Measurements from ENCODE around the gene GPR161. TPM values are rescaled to one million over a fixed set of nuclear protein-coding genes. Genes with fewer than 3 reads are reported as not detected.

Gene GPR161
- total RNA-seq, 1 experiment from 2014 or later = 2.4 TPM

DNA sequence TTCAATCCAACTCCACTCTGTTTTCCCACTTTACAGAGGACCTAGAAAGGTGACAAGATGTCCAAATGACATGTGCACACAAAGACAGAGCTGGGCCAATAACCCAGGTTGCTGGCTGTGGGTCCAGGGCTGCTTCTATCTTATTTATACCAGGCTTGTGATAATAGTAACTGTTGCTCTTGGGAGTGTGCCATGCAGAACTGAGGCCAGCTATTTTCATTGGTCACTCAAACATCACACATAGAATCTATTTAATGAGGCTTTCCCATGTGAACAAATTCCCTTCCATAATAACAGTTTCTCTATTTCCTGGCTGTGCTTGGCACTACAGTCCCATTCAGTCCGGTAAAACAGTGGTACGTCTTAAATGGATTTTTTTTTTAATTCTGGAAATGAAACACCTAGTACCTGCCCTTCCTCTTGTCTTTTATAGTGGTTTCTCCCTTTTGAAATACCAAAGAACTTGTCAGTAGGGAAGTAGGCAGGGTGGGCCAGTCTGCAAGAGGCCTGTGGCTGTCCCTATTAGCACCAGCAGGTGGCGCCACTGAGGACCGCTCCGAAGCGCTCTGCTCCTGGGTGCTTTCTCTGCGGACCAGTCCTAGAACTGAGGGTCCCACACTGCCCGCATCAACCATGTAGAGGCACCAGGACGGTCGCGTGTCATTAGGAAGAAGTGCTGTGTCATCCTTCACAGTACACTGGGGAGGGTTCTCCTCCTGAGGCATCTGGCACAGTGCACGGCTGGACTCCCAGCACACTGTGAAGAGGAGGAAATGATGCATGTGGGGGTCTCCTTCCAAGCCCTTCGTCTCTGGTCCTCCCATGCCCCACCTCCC is 52.1 kb downstream of the GPR161 start:
- Histone ChIP-seq H3K36me3 (ENCODE audit: control insufficient read depth, insufficient read depth, low read length) (no peaks in the 10 kb centered on the region), H3K9me3 (ENCODE audit: control insufficient read depth, insufficient read depth, low read depth, low read length) (no peaks in the 10 kb centered on the region), H3K27ac (ENCODE audit: low read length) (no peak overlapping the region), H3K27me3 (ENCODE audit: control insufficient read depth, insufficient read depth, low read length) (no peaks in the 10 kb centered on the region), H3K4me3 (ENCODE audit: low read depth in 2 of 2, low read length in 2 of 2) (no peak overlapping the region), H3K4me1 (ENCODE audit: control insufficient read depth, insufficient read depth, low read length) (peaks cover 5% of the 10 kb centered on the region)
- DNase-seq (ENCODE audit: low read depth, low spot score) = peak; percentile 10
- ChIA-PET CTCF (interaction anchor here (0.6 to 0.8 kb wide), 5 partner anchors 22 to 246 kb away, joined by 3 to 5 read pairs (median 3); no protein-coding TSS in a partner anchor), POLR2A (no interaction called here)
- intact Hi-C loops (cut with micrococcal nuclease; ENCODE audit: unreplicated experiment) (no loop called here), in situ Hi-C loops (cut with HindIII; ENCODE audit: low pct_unique_long_range_greater_than_20kb, low sequenced_read_pairs) (no loop called here)
- peak; percentile 49; the same call in 1 of the 2 replicates for ATAC-seq
- BruUV-seq (replicated peaks) = no TSS peak
- TF ChIP-seq, protein P1, sequence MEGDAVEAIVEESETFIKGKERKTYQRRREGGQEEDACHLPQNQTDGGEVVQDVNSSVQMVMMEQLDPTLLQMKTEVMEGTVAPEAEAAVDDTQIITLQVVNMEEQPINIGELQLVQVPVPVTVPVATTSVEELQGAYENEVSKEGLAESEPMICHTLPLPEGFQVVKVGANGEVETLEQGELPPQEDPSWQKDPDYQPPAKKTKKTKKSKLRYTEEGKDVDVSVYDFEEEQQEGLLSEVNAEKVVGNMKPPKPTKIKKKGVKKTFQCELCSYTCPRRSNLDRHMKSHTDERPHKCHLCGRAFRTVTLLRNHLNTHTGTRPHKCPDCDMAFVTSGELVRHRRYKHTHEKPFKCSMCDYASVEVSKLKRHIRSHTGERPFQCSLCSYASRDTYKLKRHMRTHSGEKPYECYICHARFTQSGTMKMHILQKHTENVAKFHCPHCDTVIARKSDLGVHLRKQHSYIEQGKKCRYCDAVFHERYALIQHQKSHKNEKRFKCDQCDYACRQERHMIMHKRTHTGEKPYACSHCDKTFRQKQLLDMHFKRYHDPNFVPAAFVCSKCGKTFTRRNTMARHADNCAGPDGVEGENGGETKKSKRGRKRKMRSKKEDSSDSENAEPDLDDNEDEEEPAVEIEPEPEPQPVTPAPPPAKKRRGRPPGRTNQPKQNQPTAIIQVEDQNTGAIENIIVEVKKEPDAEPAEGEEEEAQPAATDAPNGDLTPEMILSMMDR (IDR thresholded peaks at IDR 0.05) = peak; percentile 96
- TF ChIP-seq, protein P2, sequence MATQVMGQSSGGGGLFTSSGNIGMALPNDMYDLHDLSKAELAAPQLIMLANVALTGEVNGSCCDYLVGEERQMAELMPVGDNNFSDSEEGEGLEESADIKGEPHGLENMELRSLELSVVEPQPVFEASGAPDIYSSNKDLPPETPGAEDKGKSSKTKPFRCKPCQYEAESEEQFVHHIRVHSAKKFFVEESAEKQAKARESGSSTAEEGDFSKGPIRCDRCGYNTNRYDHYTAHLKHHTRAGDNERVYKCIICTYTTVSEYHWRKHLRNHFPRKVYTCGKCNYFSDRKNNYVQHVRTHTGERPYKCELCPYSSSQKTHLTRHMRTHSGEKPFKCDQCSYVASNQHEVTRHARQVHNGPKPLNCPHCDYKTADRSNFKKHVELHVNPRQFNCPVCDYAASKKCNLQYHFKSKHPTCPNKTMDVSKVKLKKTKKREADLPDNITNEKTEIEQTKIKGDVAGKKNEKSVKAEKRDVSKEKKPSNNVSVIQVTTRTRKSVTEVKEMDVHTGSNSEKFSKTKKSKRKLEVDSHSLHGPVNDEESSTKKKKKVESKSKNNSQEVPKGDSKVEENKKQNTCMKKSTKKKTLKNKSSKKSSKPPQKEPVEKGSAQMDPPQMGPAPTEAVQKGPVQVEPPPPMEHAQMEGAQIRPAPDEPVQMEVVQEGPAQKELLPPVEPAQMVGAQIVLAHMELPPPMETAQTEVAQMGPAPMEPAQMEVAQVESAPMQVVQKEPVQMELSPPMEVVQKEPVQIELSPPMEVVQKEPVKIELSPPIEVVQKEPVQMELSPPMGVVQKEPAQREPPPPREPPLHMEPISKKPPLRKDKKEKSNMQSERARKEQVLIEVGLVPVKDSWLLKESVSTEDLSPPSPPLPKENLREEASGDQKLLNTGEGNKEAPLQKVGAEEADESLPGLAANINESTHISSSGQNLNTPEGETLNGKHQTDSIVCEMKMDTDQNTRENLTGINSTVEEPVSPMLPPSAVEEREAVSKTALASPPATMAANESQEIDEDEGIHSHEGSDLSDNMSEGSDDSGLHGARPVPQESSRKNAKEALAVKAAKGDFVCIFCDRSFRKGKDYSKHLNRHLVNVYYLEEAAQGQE (IDR thresholded peaks at IDR 0.05; ENCODE audit: insufficient read depth in 1 of 2, low read depth in 2 of 2, low read length in 1 of 2) = no peak
- TF ChIP-seq POLR2AphosphoS5 (IDR thresholded peaks at IDR 0.05; ENCODE audit: low read depth, low read length) = no peak
- TF ChIP-seq SIN3A (IDR thresholded peaks at IDR 0.05; ENCODE audit: borderline replicate concordance, insufficient read depth, low read depth, low read length) = no peak
- no peak for TF ChIP-seq TCF7L2 (IDR thresholded peaks at IDR 0.05; ENCODE audit: low read depth, low read length)

DNA sequence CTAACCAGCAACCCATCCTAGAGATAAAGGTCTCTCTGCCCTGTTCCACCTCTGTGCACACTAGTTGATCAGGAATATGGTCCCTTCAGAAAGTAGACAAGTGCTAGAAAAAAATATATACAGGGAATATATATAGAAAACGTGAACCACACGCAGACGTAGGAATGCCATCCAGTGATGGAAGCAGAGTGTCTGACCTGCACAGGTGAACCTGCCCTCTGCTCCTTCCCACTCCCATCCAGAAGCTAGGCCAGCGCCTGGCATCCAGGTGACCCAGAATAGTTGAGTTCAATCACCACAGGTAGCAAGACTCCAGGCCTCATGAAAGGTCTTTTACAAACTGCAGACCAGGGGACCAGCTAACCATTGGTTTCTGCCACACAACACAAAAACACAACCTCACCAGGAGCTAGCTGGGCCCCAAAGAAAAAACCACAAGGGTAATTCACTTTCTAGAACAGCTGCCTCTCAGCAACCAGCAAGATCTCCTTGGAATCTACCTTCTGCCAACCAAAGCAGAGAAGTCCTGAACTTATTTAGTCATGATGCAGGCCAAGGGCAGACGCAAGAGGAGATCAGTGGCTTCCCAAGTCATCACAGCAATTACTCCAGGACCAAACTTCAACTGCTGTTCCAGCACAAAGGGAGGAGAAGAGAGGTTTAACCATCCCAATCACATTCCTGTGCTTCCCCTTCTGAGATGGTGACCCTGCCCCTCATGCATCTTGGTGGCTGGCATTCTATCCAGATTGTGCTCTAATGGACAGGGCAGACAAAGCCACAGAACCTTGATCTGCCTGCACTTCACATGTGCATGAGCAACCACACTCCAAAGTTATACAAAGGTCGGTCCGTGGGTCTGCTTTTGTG is 53.0 kb downstream of the GPR161 start:
- ATAC-seq (no peak), DNase-seq (ENCODE audit: low read depth, low spot score) (no peak)
- POLR2A ChIA-PET = no interaction called here
- TF ChIP-seq TCF7L2 (IDR thresholded peaks at IDR 0.05; ENCODE audit: low read depth, low read length) (no peak), SIN3A (IDR thresholded peaks at IDR 0.05; ENCODE audit: borderline replicate concordance, insufficient read depth, low read depth, low read length) (no peak), POLR2AphosphoS5 (IDR thresholded peaks at IDR 0.05; ENCODE audit: low read depth, low read length) (no peak)
- TF ChIP-seq, protein P2 (IDR thresholded peaks at IDR 0.05; ENCODE audit: insufficient read depth in 1 of 2, low read depth in 2 of 2, low read length in 1 of 2) = no peak
- TF ChIP-seq, protein P1 (IDR thresholded peaks at IDR 0.05) = no peak
- H3K9me3 ChIP-seq (ENCODE audit: control insufficient read depth, insufficient read depth, low read depth, low read length) = no peaks in the 10 kb centered on the region
- intact Hi-C loops (cut with micrococcal nuclease; ENCODE audit: unreplicated experiment) = no loop called here
- BruUV-seq (replicated peaks) = no TSS peak
- H3K36me3 ChIP-seq (ENCODE audit: control insufficient read depth, insufficient read depth, low read length) = no peaks in the 10 kb centered on the region
- no peaks in the 10 kb centered on the region for H3K27me3 ChIP-seq (ENCODE audit: control insufficient read depth, insufficient read depth, low read length)
- CTCF ChIA-PET = interaction anchor here (0.6 kb wide), 2 partner anchors 27 to 243 kb away, joined by 4 to 5 read pairs; no protein-coding TSS in a partner anchor
- in situ Hi-C loops (cut with HindIII; ENCODE audit: low pct_unique_long_range_greater_than_20kb, low sequenced_read_pairs) = no loop called here
- H3K27ac ChIP-seq (ENCODE audit: low read length) = no peak overlapping the region
- H3K4me3 ChIP-seq (ENCODE audit: low read depth in 2 of 2, low read length in 2 of 2) = no peak overlapping the region
- H3K4me1 ChIP-seq (ENCODE audit: control insufficient read depth, insufficient read depth, low read length) = no peaks in the 10 kb centered on the region; the same call in 1 of the 2 replicates
